Measurements from ENCODE around the gene EEF1A1. TPM values are rescaled to one million over a fixed set of nuclear protein-coding genes. Genes with fewer than 3 reads are reported as not detected.

EEF1A1 gene
- total and polyA plus RNA-seq, 2 of the 8 experiments (the other 6 are each of a cell fraction or from before 2014, with no cell fraction given): 13,823 to 13,927 TPM

- TF ChIP-seq BCL11A (IDR thresholded peaks at IDR 0.05; ENCODE audit: low read depth in 2 of 2, low read length in 2 of 2): no peak
- TF ChIP-seq SP2 (IDR thresholded peaks at IDR 0.05; ENCODE audit: low read length): peak; percentile 42
- peak; percentile 2; the same call in 1 of the 2 replicates for TF ChIP-seq CHD2 (IDR thresholded peaks at IDR 0.05; ENCODE audit: low read length)
- TF ChIP-seq FOSL1 (IDR thresholded peaks at IDR 0.05; ENCODE audit: insufficient read depth, low read depth, low read length): no peak
- 0 out of 2 replicates have a peak, but pooled peaks have one; percentile 14 for TF ChIP-seq RFX5 (IDR thresholded peaks at IDR 0.05; ENCODE audit: borderline replicate concordance, low read depth, low read length)
- peak; percentile 15; the same call in 1 of the 2 replicates for TF ChIP-seq PHF8 (conservative IDR thresholded peaks at IDR 0.05; ENCODE audit: low read depth, low read length)
- TF ChIP-seq EGR1 (IDR thresholded peaks at IDR 0.05; ENCODE audit: borderline replicate concordance, low read depth, low read length): no peak
- peak; percentile 78; the same call in 1 of the 2 replicates for TF ChIP-seq POLR2AphosphoS5 (IDR thresholded peaks at IDR 0.05; ENCODE audit: low read depth, low read length)
- TF ChIP-seq TBP (IDR thresholded peaks at IDR 0.05; ENCODE audit: low read depth, low read length): no peak
- TF ChIP-seq ASH2L (IDR thresholded peaks at IDR 0.05; ENCODE audit: low read length): peak; percentile 46
- TF ChIP-seq GTF2F1 (IDR thresholded peaks at IDR 0.05; ENCODE audit: borderline replicate concordance, low read depth, low read length): no peak
- no peak for TF ChIP-seq SAP30 (IDR thresholded peaks at IDR 0.05; ENCODE audit: insufficient read depth, insufficient replicate concordance, low read length)
- no peak for TF ChIP-seq NANOG (IDR thresholded peaks at IDR 0.05; ENCODE audit: insufficient read depth, low read depth, low read length, poor library complexity, severe bottlenecking)
- TF ChIP-seq TAF7 (optimal IDR thresholded peaks at IDR 0.05; ENCODE audit: borderline replicate concordance, low read depth, low read length): no peak
- TF ChIP-seq SP1 (IDR thresholded peaks at IDR 0.05; ENCODE audit: low read depth, low read length): no peak
- TF ChIP-seq RXRA (IDR thresholded peaks at IDR 0.05; ENCODE audit: insufficient read depth, low read depth, low read length): no peak
- no peak for TF ChIP-seq SIRT6 (IDR thresholded peaks at IDR 0.05; ENCODE audit: low read length)
- TF ChIP-seq JUN (IDR thresholded peaks at IDR 0.05; ENCODE audit: low read depth, low read length): no peak
- no peak for TF ChIP-seq CBX5 (IDR thresholded peaks at IDR 0.05; ENCODE audit: low read depth, low read length)
- peak in 1 of 2 experiments; percentile 4; a peak in 1 of 4 replicates for TF ChIP-seq RAD21 (IDR thresholded peaks at IDR 0.05 in 1 of 2, conservative IDR thresholded peaks at IDR 0.05 in 1 of 2; ENCODE audit: low read depth in 2 of 2, low read length in 2 of 2)
- peak in 1 of 2 experiments; percentile 31; a peak in 1 of 4 replicates for TF ChIP-seq SIN3A (conservative IDR thresholded peaks at IDR 0.05 in 1 of 2, IDR thresholded peaks at IDR 0.05 in 1 of 2; ENCODE audit: low read depth in 1 of 2, low read length in 2 of 2)
- TF ChIP-seq JUND (IDR thresholded peaks at IDR 0.05; ENCODE audit: low read length): peak; percentile 54; the same call in 1 of the 2 replicates
- no peak for TF ChIP-seq KDM4A (IDR thresholded peaks at IDR 0.05; ENCODE audit: low read depth, low read length, severe bottlenecking)
- no peak for TF ChIP-seq SIX5 (IDR thresholded peaks at IDR 0.05; ENCODE audit: low read depth, low read length)
Measured at GRCh38 chr6:73521351-73521985, 636 bp upstream of the EEF1A1 start (continued).
